Nephron progenitor cell (in vitro differentiated cells): Measurements from ENCODE around the gene PRDM2.
A peak's percentile ranks its signal among the peaks of the same experiment; 100 is the strongest.

Experiments used
- DNase-seq: peaks from one replicate; pipeline ENCODE4 v3.0.0; 2021
- H3K27ac Mint-ChIP-seq: 2 replicates; pipeline ENCODE4 v1.8.0; 2021; ENCODE audit warnings: mild to moderate bottlenecking, moderate library complexity, mixed read lengths
- H3K27me3 Mint-ChIP-seq: 2 replicates; pipeline ENCODE4 v1.8.0; 2021; ENCODE audit warnings: mild to moderate bottlenecking, low read depth, mixed read lengths; ENCODE audit not compliant: poor library complexity
- H3K36me3 Mint-ChIP-seq: 2 replicates; pipeline ENCODE4 v1.8.0; 2021; ENCODE audit warnings: low read depth, mixed read lengths
- H3K4me1 Mint-ChIP-seq: 2 replicates; pipeline ENCODE4 v1.8.0; 2021; ENCODE audit warnings: mixed read lengths
- H3K4me3 Mint-ChIP-seq: 2 replicates; pipeline ENCODE4 v1.8.0; 2021; ENCODE audit warnings: mild to moderate bottlenecking, moderate library complexity, mixed read lengths
- H3K9me3 Mint-ChIP-seq: 2 replicates; pipeline ENCODE4 v1.8.0; 2021; ENCODE audit warnings: mild to moderate bottlenecking, moderate library complexity, mixed read lengths
- CTCF ChIP-seq: fragments of 200-600 bp; sonication (generic); IDR thresholded peaks from 2 replicates; pipeline ENCODE4 v1.5.0; 2021; ENCODE audit warnings: antibody characterized with exemption

Gene PRDM2

DNA sequence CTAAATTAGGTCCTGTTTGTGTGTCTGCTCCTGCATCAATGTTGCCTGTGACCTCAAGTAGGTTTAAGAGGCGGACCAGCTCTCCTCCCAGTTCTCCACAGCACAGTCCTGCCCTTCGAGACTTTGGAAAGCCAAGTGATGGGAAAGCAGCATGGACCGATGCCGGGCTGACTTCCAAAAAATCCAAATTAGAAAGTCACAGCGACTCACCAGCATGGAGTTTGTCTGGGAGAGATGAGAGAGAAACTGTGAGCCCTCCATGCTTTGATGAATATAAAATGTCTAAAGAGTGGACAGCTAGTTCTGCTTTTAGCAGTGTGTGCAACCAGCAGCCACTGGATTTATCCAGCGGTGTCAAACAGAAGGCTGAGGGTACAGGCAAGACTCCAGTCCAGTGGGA, 79.9 kb downstream of the PRDM2 start:
- DNase-seq: no peak
- no peak for TF ChIP-seq CTCF
- H3K27ac Mint-ChIP-seq: no peak overlapping the region
- peaks cover 24% of the 10 kb centered on the region for H3K4me1 Mint-ChIP-seq
- peaks cover 10% of the 10 kb centered on the region for H3K27me3 Mint-ChIP-seq
- no peaks in the 10 kb centered on the region for H3K36me3 Mint-ChIP-seq
- H3K9me3 Mint-ChIP-seq: no peaks in the 10 kb centered on the region
- no peak overlapping the region for H3K4me3 Mint-ChIP-seq

DNA sequence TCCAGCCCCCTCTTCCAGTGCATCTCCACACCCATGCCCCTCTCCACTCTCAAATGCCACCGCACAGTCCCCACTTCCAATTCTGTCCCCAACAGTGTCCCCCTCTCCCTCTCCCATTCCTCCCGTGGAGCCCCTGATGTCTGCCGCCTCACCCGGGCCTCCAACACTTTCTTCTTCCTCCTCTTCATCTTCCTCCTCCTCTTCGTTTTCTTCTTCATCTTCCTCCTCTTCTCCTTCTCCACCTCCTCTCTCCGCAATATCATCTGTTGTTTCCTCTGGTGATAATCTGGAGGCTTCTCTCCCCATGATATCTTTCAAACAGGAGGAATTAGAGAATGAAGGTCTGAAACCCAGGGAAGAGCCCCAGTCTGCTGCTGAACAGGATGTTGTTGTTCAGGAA, 80.8 kb downstream of the PRDM2 start:
- H3K9me3 Mint-ChIP-seq: no peaks in the 10 kb centered on the region
- no peak for DNase-seq
- H3K4me1 Mint-ChIP-seq: peaks cover 26% of the 10 kb centered on the region
- peaks cover 10% of the 10 kb centered on the region for H3K27me3 Mint-ChIP-seq
- no peak for TF ChIP-seq CTCF
- no peaks in the 10 kb centered on the region for H3K36me3 Mint-ChIP-seq
- H3K4me3 Mint-ChIP-seq: no peak overlapping the region
- no peak overlapping the region for H3K27ac Mint-ChIP-seq

- DNase-seq: no peak
Measured at GRCh38 chr1:13781228-13781627, 81.2 kb downstream of the PRDM2 start.

DNA sequence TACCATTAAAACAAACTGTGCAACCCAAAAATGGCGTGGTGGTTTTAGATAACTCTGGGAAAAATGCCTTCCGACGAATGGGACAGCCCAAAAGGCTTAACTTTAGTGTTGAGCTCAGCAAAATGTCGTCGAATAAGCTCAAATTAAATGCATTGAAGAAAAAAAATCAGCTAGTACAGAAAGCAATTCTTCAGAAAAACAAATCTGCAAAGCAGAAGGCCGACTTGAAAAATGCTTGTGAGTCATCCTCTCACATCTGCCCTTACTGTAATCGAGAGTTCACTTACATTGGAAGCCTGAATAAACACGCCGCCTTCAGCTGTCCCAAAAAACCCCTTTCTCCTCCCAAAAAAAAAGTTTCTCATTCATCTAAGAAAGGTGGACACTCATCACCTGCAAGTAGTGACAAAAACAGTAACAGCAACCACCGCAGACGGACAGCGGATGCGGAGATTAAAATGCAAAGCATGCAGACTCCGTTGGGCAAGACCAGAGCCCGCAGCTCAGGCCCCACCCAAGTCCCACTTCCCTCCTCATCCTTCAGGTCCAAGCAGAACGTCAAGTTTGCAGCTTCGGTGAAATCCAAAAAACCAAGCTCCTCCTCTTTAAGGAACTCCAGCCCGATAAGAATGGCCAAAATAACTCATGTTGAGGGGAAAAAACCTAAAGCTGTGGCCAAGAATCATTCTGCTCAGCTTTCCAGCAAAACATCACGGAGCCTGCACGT, 82.1 kb downstream of the PRDM2 start:
- no peak for DNase-seq
- Mint-ChIP-seq H3K27ac (peak overlapping the region; percentile 54), H3K4me3 (no peak overlapping the region), H3K4me1 (peaks cover 31% of the 10 kb centered on the region), H3K9me3 (no peaks in the 10 kb centered on the region), H3K36me3 (peaks cover 12% of the 10 kb centered on the region), H3K27me3 (peaks cover 10% of the 10 kb centered on the region)
- TF ChIP-seq CTCF: no peak

More at GRCh38 chr1:13781228-13781627, 81.2 kb downstream of the PRDM2 start:
- peaks cover 10% of the 10 kb centered on the region for H3K27me3 Mint-ChIP-seq
- no peak overlapping the region for H3K27ac Mint-ChIP-seq
- peaks cover 3% of the 10 kb centered on the region for H3K36me3 Mint-ChIP-seq
- no peak for TF ChIP-seq CTCF
- H3K4me3 Mint-ChIP-seq: no peak overlapping the region
- H3K4me1 Mint-ChIP-seq: peaks cover 29% of the 10 kb centered on the region
- H3K9me3 Mint-ChIP-seq: no peaks in the 10 kb centered on the region

DNA sequence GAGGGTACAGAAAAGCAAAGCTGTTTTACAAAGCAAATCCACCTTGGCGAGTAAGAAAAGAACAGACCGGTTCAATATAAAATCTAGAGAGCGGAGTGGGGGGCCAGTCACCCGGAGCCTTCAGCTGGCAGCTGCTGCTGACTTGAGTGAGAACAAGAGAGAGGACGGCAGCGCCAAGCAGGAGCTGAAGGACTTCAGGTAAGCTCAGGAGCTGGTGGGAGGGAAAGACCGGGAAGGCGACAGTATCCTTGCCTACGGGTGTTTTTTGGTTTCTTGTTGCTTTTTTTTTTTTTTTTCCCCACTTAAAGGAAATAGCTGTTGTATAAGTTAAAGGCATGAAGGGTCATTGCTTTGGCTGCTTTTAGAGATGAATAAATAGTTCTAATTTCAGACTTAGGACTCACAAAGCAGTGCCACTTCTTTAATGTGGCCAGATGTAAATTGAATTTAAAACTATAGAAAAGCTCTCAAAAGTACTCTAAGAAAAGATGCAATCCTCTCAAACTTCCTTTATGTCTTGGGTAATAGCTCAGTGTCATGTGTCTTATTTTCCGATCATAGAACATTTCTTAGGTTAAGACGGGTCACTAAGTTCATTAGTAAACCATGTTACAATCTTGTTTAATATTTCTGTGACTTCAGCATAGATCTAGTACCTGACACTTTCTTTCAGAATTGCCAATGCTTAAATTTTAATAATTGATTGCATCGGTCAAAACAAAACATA, 82.8 kb downstream of the PRDM2 start:
- Mint-ChIP-seq H3K4me1 (peaks cover 31% of the 10 kb centered on the region), H3K9me3 (no peaks in the 10 kb centered on the region), H3K27ac (peak overlapping the region; percentile 54), H3K4me3 (no peak overlapping the region), H3K36me3 (peaks cover 16% of the 10 kb centered on the region), H3K27me3 (peaks cover 10% of the 10 kb centered on the region)
- no peak for TF ChIP-seq CTCF
- DNase-seq: no peak
